Kidney epithelial cell (primary cell): ENCODE results near the gene CTIF. TPM values are rescaled to one million over a fixed set of nuclear protein-coding genes. Genes with fewer than 3 reads are reported as not detected.

Experiments
- DNase-seq: peaks from one replicate; pipeline ENCODE4 v3.0.0-alpha.2; 2010; ENCODE audit warnings: low read depth
- H3K27me3 ChIP-seq: 2 replicates; pipeline ENCODE4 v1.6.0; 2011; ENCODE audit warnings: low read length; ENCODE audit not compliant: control insufficient read depth, insufficient read depth
- H3K36me3 ChIP-seq: 2 replicates; pipeline ENCODE4 v1.5.1; 2011; ENCODE audit warnings: low read length; ENCODE audit not compliant: control insufficient read depth, insufficient read depth
- H3K4me3 ChIP-seq: 2 replicates; pipeline ENCODE4 v1.5.1; 2011; ENCODE audit warnings: low read depth, mild to moderate bottlenecking, control low read depth, low read length
- CTCF ChIP-seq: IDR thresholded peaks from 2 replicates; pipeline ENCODE4 v1.5.1; 2011; ENCODE audit warnings: mild to moderate bottlenecking, moderate library complexity, low read length, control low read depth, inconsistent platforms; ENCODE audit not compliant: insufficient read depth, poor library complexity, severe bottlenecking
- total RNA-seq: library from RNA; depleted of rRNA; stranded (reverse); fragments of >200 nt; gene quantifications from 2 replicates; pipeline ENCODE4 v1.2.3, GENCODE V29; 2015

Gene CTIF
- total RNA-seq, 1 donor from 2014 or later: 24.3 TPM

DNA sequence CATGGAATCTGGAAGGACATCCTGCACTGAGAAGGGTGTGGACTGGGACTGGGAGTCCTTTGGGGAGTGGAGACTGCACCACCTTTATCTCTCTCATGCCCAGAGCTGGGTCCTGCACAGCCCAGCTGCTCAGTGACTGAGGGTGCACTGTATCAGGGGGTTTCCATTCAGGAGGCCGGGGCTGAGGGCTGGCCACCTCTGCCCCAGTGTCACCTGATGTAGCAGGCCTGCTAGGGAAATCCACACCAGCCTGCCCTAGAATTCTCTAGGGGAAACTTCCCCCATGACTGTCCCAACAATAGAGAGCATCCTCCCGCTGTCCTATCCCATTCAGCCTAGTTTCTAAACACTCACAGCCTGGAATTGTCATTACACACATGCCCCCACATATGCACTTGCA, 116.7 kb downstream of the CTIF start:
- no peaks in the 10 kb centered on the region for H3K36me3 ChIP-seq
- TF ChIP-seq CTCF: no peak

GRCh38 chr18:48656176-48656575, 117.3 kb downstream of the CTIF start:
- H3K27me3 ChIP-seq: no peaks in the 10 kb centered on the region
- no peak overlapping the region for H3K4me3 ChIP-seq
- TF ChIP-seq CTCF: no peak
- no peaks in the 10 kb centered on the region for H3K36me3 ChIP-seq
- no peak for DNase-seq

More for the DNA sequence above, 116.7 kb downstream of the CTIF start:
- no peaks in the 10 kb centered on the region for H3K27me3 ChIP-seq
- H3K4me3 ChIP-seq: no peak overlapping the region
- DNase-seq: no peak

DNA sequence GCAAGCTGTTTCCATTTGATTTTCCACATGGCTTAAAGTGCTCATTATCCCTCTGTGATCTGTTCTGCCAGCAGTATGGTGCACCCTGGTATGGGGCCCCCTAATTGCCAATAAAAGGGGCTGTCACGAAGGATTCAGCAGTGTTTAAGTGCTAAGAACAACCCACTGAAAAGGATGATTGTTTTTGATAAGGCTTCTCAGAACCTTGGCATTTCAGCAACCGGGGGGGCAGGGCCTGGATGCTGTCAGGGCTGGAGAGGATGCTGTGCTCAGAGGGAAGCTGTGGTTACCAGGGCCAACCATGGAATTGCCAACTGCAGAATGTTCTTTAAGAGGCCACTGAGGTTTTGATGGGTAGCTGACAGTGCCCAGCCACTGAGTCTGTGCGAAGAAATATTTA, 117.8 kb downstream of the CTIF start:
- Histone ChIP-seq H3K4me3 (no peak overlapping the region), H3K36me3 (no peaks in the 10 kb centered on the region), H3K27me3 (no peaks in the 10 kb centered on the region)
- no peak for DNase-seq
- no peak for TF ChIP-seq CTCF

DNA sequence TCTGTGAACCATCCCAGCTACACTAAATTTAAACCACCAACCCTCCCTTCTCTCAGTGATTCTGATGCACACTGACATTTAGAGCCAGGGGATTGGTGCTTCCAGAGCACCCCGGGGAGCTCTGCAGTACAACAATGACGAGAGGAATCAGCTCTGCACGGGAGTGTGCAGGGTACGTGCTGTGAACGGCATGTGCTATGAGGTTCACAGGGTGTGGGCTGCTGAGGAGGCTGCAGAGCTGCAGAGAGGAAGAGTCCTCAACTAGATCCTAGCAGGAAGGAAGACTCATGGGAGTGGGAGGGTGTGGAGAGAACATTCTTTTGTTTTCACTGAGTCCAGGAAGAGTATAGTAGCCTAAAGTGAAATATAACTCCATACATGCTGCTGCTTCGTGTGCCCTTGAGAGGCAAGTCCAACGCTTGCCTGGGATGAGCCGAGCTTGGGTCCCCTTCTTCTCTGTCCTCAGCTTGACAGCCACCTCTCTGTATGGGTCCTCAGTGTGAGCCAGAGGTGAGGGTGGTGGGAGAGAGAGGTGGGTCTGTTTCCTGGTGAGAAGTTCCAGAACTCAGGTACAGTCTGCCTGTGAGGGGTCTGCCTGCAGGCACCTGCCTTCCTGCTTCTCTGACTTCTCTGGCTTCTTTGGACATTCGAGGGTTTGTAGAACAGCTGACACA, 118.8 kb downstream of the CTIF start:
- no peak overlapping the region for H3K4me3 ChIP-seq
- DNase-seq: no peak
- no peak for TF ChIP-seq CTCF
- H3K27me3 ChIP-seq: no peaks in the 10 kb centered on the region
- no peaks in the 10 kb centered on the region for H3K36me3 ChIP-seq

- Histone ChIP-seq H3K27me3 (no peaks in the 10 kb centered on the region), H3K36me3 (no peaks in the 10 kb centered on the region), H3K4me3 (no peak overlapping the region)
- no peak for DNase-seq
- no peak for TF ChIP-seq CTCF
Observed at GRCh38 chr18:48658721-48659120, 119.9 kb downstream of the CTIF start.
